Panc1 (cell line): Measurements from ENCODE around the gene GRM4. TPM values are rescaled to one million over a fixed set of nuclear protein-coding genes. Genes with fewer than 3 reads are reported as not detected.

Experiments used
- ATAC-seq: fragments of 200-7000 bp; cut with Tn5 transposase; 2 replicates; pipeline ENCODE4 v1.9.1; 2020; ENCODE audit warnings: mild to moderate bottlenecking, moderate library complexity
- BruUV-seq: library from RNA; stranded (reverse); fragments of 400-500 nt; replicated peaks from 2 replicates; lab custom pipeline; 2021; lab: Mats Ljungman, UMichigan
- CTCF ChIA-PET: fragments of 300-600 bp; sonication (Branson Sonifier 250); formaldehyde crosslinking; loops from one replicate; lab custom pipeline; 2022; ENCODE audit warnings: antibody characterized with exemption; lab: Charles Lee
- POLR2A ChIA-PET: fragments of 300-600 bp; sonication (Branson Sonifier 250); formaldehyde crosslinking; loops from one replicate; lab custom pipeline; 2022; ENCODE audit warnings: antibody characterized with exemption; lab: Charles Lee
- DNase-seq: peaks from one replicate; pipeline ENCODE4 v3.0.0-alpha.2; 2010; ENCODE audit warnings: low read depth, low spot score
- H3K27ac ChIP-seq: 2 replicates; pipeline ENCODE4 v1.5.1; 2011; ENCODE audit warnings: mild to moderate bottlenecking, low read length, inconsistent platforms
- H3K27me3 ChIP-seq: fragments of 200-500 bp; sonication (Bioruptor generic); 2 replicates; pipeline ENCODE4 v1.6.0; 2014; ENCODE audit warnings: low read length, inconsistent platforms; ENCODE audit not compliant: control insufficient read depth, insufficient read depth
- H3K36me3 ChIP-seq: fragments of 200-500 bp; sonication (Bioruptor generic); 2 replicates; pipeline ENCODE4 v1.5.1; 2014; ENCODE audit warnings: inconsistent platforms, mild to moderate bottlenecking, low read length, moderate library complexity; ENCODE audit not compliant: control insufficient read depth, insufficient read depth
- H3K4me1 ChIP-seq: 2 replicates; pipeline ENCODE4 v1.5.1; 2011; ENCODE audit warnings: inconsistent platforms, mild to moderate bottlenecking, low read length, moderate library complexity; ENCODE audit not compliant: control insufficient read depth, insufficient read depth
- H3K4me3 ChIP-seq, 2 experiments: 2 replicates each; pipeline ENCODE4 v1.5.1; 2011 to 2012; ENCODE audit warnings: low read depth in 2 of 2, low read length in 2 of 2, mild to moderate bottlenecking in 2 of 2, inconsistent platforms in 1 of 2, moderate library complexity in 1 of 2
- H3K9me3 ChIP-seq: fragments of 200-500 bp; sonication (Bioruptor generic); 2 replicates; pipeline ENCODE4 v1.5.1; 2014; ENCODE audit warnings: low read depth, mild to moderate bottlenecking, inconsistent platforms, low read length, moderate library complexity; ENCODE audit not compliant: control insufficient read depth, insufficient read depth
- POLR2AphosphoS5 ChIP-seq: IDR thresholded peaks from 2 replicates; pipeline ENCODE4 v1.6.1; 2012; ENCODE audit warnings: mild to moderate bottlenecking, low read depth, low read length, moderate library complexity
- SIN3A ChIP-seq: IDR thresholded peaks from 2 replicates; pipeline ENCODE4 v1.6.1; 2012; ENCODE audit warnings: low read depth, mild to moderate bottlenecking, low read length, moderate library complexity, borderline replicate concordance; ENCODE audit not compliant: insufficient read depth
- TCF7L2 ChIP-seq: IDR thresholded peaks from 2 replicates; pipeline ENCODE4 v1.6.1; 2011; ENCODE audit warnings: mild to moderate bottlenecking, low read depth, low read length, inconsistent platforms
- in situ Hi-C: cut with HindIII; loops from 2 replicates; pipeline ENCODE4 v1.10.0; 2016; ENCODE audit warnings: low sequenced_read_pairs, low pct_unique_long_range_greater_than_20kb
- intact Hi-C: fragments of 100-400 bp; cut with micrococcal nuclease; formaldehyde crosslinking; loops from one replicate; pipeline ENCODE4 v1.10.0; 2022; ENCODE audit not compliant: unreplicated experiment
- total RNA-seq: library from RNA; stranded (reverse); gene quantifications from one replicate; pipeline ENCODE4 v1.2.1, GENCODE V29; 2021; ENCODE audit not compliant: unreplicated experiment
- TF ChIP-seq, protein P1 (sequence below), 2 experiments: IDR thresholded peaks; 2 replicates each; pipeline ENCODE4 v1.6.1; 2011 to 2012; ENCODE audit warnings: low read depth in 2 of 2, control low read depth in 1 of 2, low read length in 1 of 2, mild to moderate bottlenecking in 1 of 2, moderate library complexity in 1 of 2; ENCODE audit not compliant: insufficient read depth in 1 of 2
- TF ChIP-seq, protein P2 (sequence below): fragments of 450-650 bp; IDR thresholded peaks from 2 replicates; pipeline ENCODE4 v1.5.1; 2017; ENCODE audit warnings: mild to moderate bottlenecking

GRM4 gene
- total RNA-seq, 1 experiment from 2014 or later, result 1.3 TPM

GRCh38 chr6:34158876-34159275 is 13.0 kb upstream of the GRM4 start:
- ATAC-seq (no peak), DNase-seq (no peak)
- H3K4me1 ChIP-seq, result no peaks in the 10 kb centered on the region
- BruUV-seq, result no TSS peak
- ChIA-PET CTCF (no interaction called here), POLR2A (no interaction called here)
- in situ Hi-C loops, result no loop called here
- no peak overlapping the region for H3K27ac ChIP-seq
- intact Hi-C loops, result loop anchor here (10.0 kb wide), 1 partner anchor 414 kb away; the partner anchor contains the start of gene IP6K3
- H3K4me3 ChIP-seq, result no peak overlapping the region
- no peaks in the 10 kb centered on the region for H3K36me3 ChIP-seq
- H3K9me3 ChIP-seq, result no peaks in the 10 kb centered on the region
- no peaks in the 10 kb centered on the region for H3K27me3 ChIP-seq
- TF ChIP-seq TCF7L2 (no peak), SIN3A (no peak), POLR2AphosphoS5 (no peak)
- TF ChIP-seq, protein P1, sequence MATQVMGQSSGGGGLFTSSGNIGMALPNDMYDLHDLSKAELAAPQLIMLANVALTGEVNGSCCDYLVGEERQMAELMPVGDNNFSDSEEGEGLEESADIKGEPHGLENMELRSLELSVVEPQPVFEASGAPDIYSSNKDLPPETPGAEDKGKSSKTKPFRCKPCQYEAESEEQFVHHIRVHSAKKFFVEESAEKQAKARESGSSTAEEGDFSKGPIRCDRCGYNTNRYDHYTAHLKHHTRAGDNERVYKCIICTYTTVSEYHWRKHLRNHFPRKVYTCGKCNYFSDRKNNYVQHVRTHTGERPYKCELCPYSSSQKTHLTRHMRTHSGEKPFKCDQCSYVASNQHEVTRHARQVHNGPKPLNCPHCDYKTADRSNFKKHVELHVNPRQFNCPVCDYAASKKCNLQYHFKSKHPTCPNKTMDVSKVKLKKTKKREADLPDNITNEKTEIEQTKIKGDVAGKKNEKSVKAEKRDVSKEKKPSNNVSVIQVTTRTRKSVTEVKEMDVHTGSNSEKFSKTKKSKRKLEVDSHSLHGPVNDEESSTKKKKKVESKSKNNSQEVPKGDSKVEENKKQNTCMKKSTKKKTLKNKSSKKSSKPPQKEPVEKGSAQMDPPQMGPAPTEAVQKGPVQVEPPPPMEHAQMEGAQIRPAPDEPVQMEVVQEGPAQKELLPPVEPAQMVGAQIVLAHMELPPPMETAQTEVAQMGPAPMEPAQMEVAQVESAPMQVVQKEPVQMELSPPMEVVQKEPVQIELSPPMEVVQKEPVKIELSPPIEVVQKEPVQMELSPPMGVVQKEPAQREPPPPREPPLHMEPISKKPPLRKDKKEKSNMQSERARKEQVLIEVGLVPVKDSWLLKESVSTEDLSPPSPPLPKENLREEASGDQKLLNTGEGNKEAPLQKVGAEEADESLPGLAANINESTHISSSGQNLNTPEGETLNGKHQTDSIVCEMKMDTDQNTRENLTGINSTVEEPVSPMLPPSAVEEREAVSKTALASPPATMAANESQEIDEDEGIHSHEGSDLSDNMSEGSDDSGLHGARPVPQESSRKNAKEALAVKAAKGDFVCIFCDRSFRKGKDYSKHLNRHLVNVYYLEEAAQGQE (IDR thresholded peaks at IDR 0.05; ENCODE audit: insufficient read depth in 1 of 2, low read depth in 2 of 2, low read length in 1 of 2), result no peak
- TF ChIP-seq, protein P2, sequence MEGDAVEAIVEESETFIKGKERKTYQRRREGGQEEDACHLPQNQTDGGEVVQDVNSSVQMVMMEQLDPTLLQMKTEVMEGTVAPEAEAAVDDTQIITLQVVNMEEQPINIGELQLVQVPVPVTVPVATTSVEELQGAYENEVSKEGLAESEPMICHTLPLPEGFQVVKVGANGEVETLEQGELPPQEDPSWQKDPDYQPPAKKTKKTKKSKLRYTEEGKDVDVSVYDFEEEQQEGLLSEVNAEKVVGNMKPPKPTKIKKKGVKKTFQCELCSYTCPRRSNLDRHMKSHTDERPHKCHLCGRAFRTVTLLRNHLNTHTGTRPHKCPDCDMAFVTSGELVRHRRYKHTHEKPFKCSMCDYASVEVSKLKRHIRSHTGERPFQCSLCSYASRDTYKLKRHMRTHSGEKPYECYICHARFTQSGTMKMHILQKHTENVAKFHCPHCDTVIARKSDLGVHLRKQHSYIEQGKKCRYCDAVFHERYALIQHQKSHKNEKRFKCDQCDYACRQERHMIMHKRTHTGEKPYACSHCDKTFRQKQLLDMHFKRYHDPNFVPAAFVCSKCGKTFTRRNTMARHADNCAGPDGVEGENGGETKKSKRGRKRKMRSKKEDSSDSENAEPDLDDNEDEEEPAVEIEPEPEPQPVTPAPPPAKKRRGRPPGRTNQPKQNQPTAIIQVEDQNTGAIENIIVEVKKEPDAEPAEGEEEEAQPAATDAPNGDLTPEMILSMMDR, result no peak

- TF ChIP-seq, protein P2, result no peak
- TF ChIP-seq POLR2AphosphoS5 (no peak), TCF7L2 (no peak), SIN3A (no peak)
- TF ChIP-seq, protein P1 (IDR thresholded peaks at IDR 0.05; ENCODE audit: insufficient read depth in 1 of 2, low read depth in 2 of 2, low read length in 1 of 2), result no peak
- intact Hi-C loops (loop anchor here (10.0 kb wide), 1 partner anchor 413 kb away; the partner anchor contains the start of gene IP6K3), in situ Hi-C loops (no loop called here)
- Histone ChIP-seq H3K9me3 (no peaks in the 10 kb centered on the region), H3K36me3 (no peaks in the 10 kb centered on the region), H3K27me3 (no peaks in the 10 kb centered on the region), H3K4me3 (no peak overlapping the region), H3K4me1 (no peaks in the 10 kb centered on the region), H3K27ac (no peak overlapping the region)
- ATAC-seq (no peak), DNase-seq (no peak)
- ChIA-PET CTCF (no interaction called here), POLR2A (no interaction called here)
- BruUV-seq, result no TSS peak
These were observed 12.0 kb upstream of the GRM4 start for GRCh38 chr6:34157851-34158250.
